GM18951 (cell line): Measurements from ENCODE around the gene FLII.

ENCODE experiments used
- POLR2A ChIP-seq: IDR thresholded peaks from 4 replicates; pipeline ENCODE4 v1.6.1; 2011; ENCODE audit warnings: mild to moderate bottlenecking; ENCODE audit not compliant: insufficient read length, insufficient read depth; ENCODE audit errors: extremely low read depth
- in situ Hi-C: fragments of 300-500 bp; cut with MboI; formaldehyde crosslinking; loops from one replicate; pipeline ENCODE4 v1.12.0; 2022; ENCODE audit warnings: low sequenced_read_pairs, mixed read lengths, inconsistent platforms; ENCODE audit not compliant: unreplicated experiment

Gene FLII

GRCh38 chr17:18267927-18268711 is 9.6 kb upstream of the FLII start:
- no peak for TF ChIP-seq POLR2A
- in situ Hi-C loops: no loop called here

- TF ChIP-seq POLR2A: no peak
- in situ Hi-C loops: no loop called here
These were observed 8.8 kb upstream of the FLII start for GRCh38 chr17:18267366-18267765.

- in situ Hi-C loops: no loop called here
- TF ChIP-seq POLR2A: no peak
These were observed 5.5 kb upstream of the FLII start for GRCh38 chr17:18263885-18264682.

GRCh38 chr17:18262641-18263040 is 4.1 kb upstream of the FLII start:
- in situ Hi-C loops: no loop called here
- no peak for TF ChIP-seq POLR2A

GRCh38 chr17:18262111-18262510 is 3.6 kb upstream of the FLII start:
- no peak for TF ChIP-seq POLR2A

GRCh38 chr17:18261659-18262058 is 3.1 kb upstream of the FLII start:
- TF ChIP-seq POLR2A: no peak
- in situ Hi-C loops: no loop called here

More at GRCh38 chr17:18262111-18262510, 3.6 kb upstream of the FLII start:
- in situ Hi-C loops: no loop called here

GRCh38 chr17:18261146-18261515 is 2.6 kb upstream of the FLII start:
- TF ChIP-seq POLR2A: no peak
- in situ Hi-C loops: no loop called here

GRCh38 chr17:18260332-18261145 is 2.0 kb upstream of the FLII start, which contains the start of gene MIEF2:
Gene MIEF2, plus strand, starts transcription at chr17:18260662. Its CDS starts 2,059 bp downstream, at chr17:18262721.
- in situ Hi-C loops: no loop called here
- TF ChIP-seq POLR2A: peak; percentile 57

GRCh38 chr17:18259621-18260331 is 1.2 kb upstream of the FLII start:
- no peak for TF ChIP-seq POLR2A
- in situ Hi-C loops: no loop called here

- in situ Hi-C loops: no loop called here
- peak; percentile 31 for TF ChIP-seq POLR2A
These were observed 569 bp downstream of the FLII start for GRCh38 chr17:18257982-18258355.

GRCh38 chr17:18257268-18257981 is 1.1 kb downstream of the FLII start:
- TF ChIP-seq POLR2A: no peak
- in situ Hi-C loops: no loop called here

GRCh38 chr17:18256776-18257175 is 1.8 kb downstream of the FLII start:
- in situ Hi-C loops: no loop called here
- no peak for TF ChIP-seq POLR2A
